GM12892 (cell line): ENCODE results near the gene PNP.
A peak's percentile ranks its signal among the peaks of the same experiment; 100 is the strongest.

Experiments used
- DNase-seq: peaks from one replicate; pipeline ENCODE4 v3.0.0; 2011; ENCODE audit not compliant: insufficient read length
- FAIRE-seq: peaks from 2 replicates; lab custom pipeline; 2011; peaks lifted over from hg19 to GRCh38; lab: Jason Lieb, UNC
- POLR2A ChIP-seq: IDR thresholded peaks from 2 replicates; pipeline ENCODE4 v1.6.1; 2011; ENCODE audit warnings: low read depth, low read length, control low read depth
- POLR2AphosphoS5 ChIP-seq: IDR thresholded peaks from 2 replicates; pipeline ENCODE4 v1.6.1; 2011; ENCODE audit warnings: low read depth, low read length, control low read depth
- TAF1 ChIP-seq: IDR thresholded peaks from 2 replicates; pipeline ENCODE4 v1.6.1; 2011; ENCODE audit warnings: low read depth, mild to moderate bottlenecking, control low read depth, low read length, borderline replicate concordance

PNP gene

GRCh38 chr14:20456971-20457370, 12.2 kb upstream of the PNP start:
- FAIRE-seq (no peak), DNase-seq (no peak)
- TF ChIP-seq POLR2AphosphoS5 (peak; percentile 37; the same call in 1 of the 2 replicates), POLR2A (no peak; the same call in 1 of the 2 replicates)

GRCh38 chr14:20458031-20458789, 11.0 kb upstream of the PNP start:
- FAIRE-seq = no peak

GRCh38 chr14:20460458-20461224, 8.6 kb upstream of the PNP start:
- no peak for FAIRE-seq
- no peak for TF ChIP-seq POLR2AphosphoS5
- no peak for TF ChIP-seq POLR2A
- TF ChIP-seq TAF1 = no peak
- DNase-seq = no peak

More at GRCh38 chr14:20458031-20458789, 11.0 kb upstream of the PNP start:
- TF ChIP-seq TAF1 (no peak), POLR2A (peak; percentile 40; the same call in 1 of the 2 replicates), POLR2AphosphoS5 (peak; percentile 65; the same call in 1 of the 2 replicates)
- no peak for DNase-seq

GRCh38 chr14:20461225-20462141, 7.7 kb upstream of the PNP start, which contains the start of gene PIP4P1:
Gene PIP4P1, minus strand, starts transcription at chr14:20461434. Its CDS starts 109 bp downstream, at chr14:20461325.
- FAIRE-seq = peak; percentile 99
- DNase-seq = peak; percentile 78
- TF ChIP-seq POLR2A (peak; percentile 63), TAF1 (no peak), POLR2AphosphoS5 (peak; percentile 76)

GRCh38 chr14:20468764-20469241, 403 bp upstream of the PNP start:
- FAIRE-seq (no peak), DNase-seq (no peak)
- TF ChIP-seq TAF1 (no peak), POLR2A (no peak), POLR2AphosphoS5 (no peak)

GRCh38 chr14:20469890-20470602, 840 bp downstream of the PNP start:
- FAIRE-seq (peak; percentile 50), DNase-seq (no peak)
- no peak for TF ChIP-seq TAF1
- TF ChIP-seq POLR2A = no peak
- TF ChIP-seq POLR2AphosphoS5 = no peak

GRCh38 chr14:20470603-20470901, 1.3 kb downstream of the PNP start:
- DNase-seq (no peak), FAIRE-seq (no peak)
- TF ChIP-seq TAF1 (no peak), POLR2A (no peak), POLR2AphosphoS5 (no peak)

- TF ChIP-seq TAF1 (no peak), POLR2A (no peak), POLR2AphosphoS5 (no peak)
- DNase-seq = no peak
- FAIRE-seq = no peak
These were observed 3.4 kb downstream of the PNP start for GRCh38 chr14:20472536-20473169.

GRCh38 chr14:20476776-20477175, 7.6 kb downstream of the PNP start:
- no peak for TF ChIP-seq POLR2A
- no peak for TF ChIP-seq TAF1
- no peak for TF ChIP-seq POLR2AphosphoS5
- FAIRE-seq = no peak

More at GRCh38 chr14:20476776-20477175, 7.6 kb downstream of the PNP start:
- no peak for DNase-seq
